AG09309 (cell line): ENCODE results near the gene PRCC.

Experiments
- DNase-seq: peaks from one replicate; pipeline ENCODE4 v3.0.0-alpha.2; 2010; ENCODE audit warnings: low read depth
- H3K4me3 ChIP-seq: 2 replicates; pipeline ENCODE4 v1.5.1; 2011; ENCODE audit warnings: mild to moderate bottlenecking, low read depth, low read length, moderate library complexity; ENCODE audit not compliant: control insufficient read depth
- TF ChIP-seq, protein P1 (sequence below): IDR thresholded peaks from 2 replicates; pipeline ENCODE4 v1.5.1; 2011; ENCODE audit warnings: mild to moderate bottlenecking, low read depth, low read length, inconsistent platforms; ENCODE audit not compliant: insufficient read depth, control insufficient read depth; ENCODE audit errors: missing control alignments

The PRCC gene

DNA sequence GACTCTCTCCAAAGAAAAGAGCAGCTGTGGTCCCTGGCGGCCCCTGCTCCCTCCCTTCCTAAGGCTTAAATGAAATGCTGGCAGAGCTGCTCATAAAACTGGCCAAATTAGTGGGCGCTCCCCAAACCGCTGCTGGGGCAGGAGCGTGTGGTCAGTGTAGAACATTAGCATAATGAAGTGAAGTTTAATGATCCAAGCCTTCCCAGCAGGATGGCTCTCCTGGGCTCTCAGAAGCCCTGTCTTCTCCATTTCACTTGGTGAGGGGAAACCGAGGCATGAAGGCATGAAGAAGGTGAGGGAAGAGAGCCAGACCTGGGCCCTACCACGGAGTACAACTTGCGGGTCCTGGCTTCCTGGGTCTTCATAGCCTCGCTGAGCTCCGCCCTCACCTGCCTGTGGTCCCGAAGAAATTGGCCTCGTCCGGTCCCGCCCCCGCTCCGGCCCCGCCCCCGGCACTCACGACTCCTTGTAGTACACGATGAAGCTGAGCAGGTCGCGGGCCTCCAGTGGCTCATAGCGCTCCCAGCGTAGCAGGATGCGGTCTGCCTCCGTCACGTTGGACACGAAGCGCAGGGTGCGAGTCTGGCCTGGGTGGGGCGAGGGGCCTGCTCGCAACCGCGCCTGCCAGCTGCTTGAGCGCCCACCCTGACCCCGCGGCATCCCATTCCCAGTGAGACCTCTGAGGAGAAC is 81.3 kb downstream of the PRCC start:
- no peak overlapping the region for H3K4me3 ChIP-seq
- TF ChIP-seq, protein P1, sequence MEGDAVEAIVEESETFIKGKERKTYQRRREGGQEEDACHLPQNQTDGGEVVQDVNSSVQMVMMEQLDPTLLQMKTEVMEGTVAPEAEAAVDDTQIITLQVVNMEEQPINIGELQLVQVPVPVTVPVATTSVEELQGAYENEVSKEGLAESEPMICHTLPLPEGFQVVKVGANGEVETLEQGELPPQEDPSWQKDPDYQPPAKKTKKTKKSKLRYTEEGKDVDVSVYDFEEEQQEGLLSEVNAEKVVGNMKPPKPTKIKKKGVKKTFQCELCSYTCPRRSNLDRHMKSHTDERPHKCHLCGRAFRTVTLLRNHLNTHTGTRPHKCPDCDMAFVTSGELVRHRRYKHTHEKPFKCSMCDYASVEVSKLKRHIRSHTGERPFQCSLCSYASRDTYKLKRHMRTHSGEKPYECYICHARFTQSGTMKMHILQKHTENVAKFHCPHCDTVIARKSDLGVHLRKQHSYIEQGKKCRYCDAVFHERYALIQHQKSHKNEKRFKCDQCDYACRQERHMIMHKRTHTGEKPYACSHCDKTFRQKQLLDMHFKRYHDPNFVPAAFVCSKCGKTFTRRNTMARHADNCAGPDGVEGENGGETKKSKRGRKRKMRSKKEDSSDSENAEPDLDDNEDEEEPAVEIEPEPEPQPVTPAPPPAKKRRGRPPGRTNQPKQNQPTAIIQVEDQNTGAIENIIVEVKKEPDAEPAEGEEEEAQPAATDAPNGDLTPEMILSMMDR = no peak
- no peak for DNase-seq

GRCh38 chr1:156849151-156849496 is 81.8 kb downstream of the PRCC start:
- TF ChIP-seq, protein P1 = no peak
- no peak for DNase-seq
- H3K4me3 ChIP-seq = no peak overlapping the region
